Activated naive CD4-positive, alpha-beta T cell treated with anti-CD3 and anti-CD28 coated beads for 36 hours (primary cell): ENCODE results near the gene CKMT1A. TPM values are rescaled to one million over a fixed set of nuclear protein-coding genes. Genes with fewer than 3 reads are reported as not detected.
"Not testable (repeated sequence)": the region's sequence is repeated elsewhere in the genome, so short reads cannot be mapped to it uniquely, and the experiment has no call there.

ENCODE experiments used
- CTCF ChIA-PET: fragments of 350-600 bp; sonication (Branson Sonifier 250); formaldehyde crosslinking; loops from one replicate; lab custom pipeline; 2021; ENCODE audit warnings: antibody characterized with exemption; lab: Charles Lee
- DNase-seq: peaks from one replicate; pipeline ENCODE4 v3.0.0-alpha.2; 2020
- H3K27ac Mint-ChIP-seq: one replicate; pipeline ENCODE4 v1.8.0; 2021; ENCODE audit warnings: mild to moderate bottlenecking, mixed read lengths
- H3K27me3 Mint-ChIP-seq: one replicate; pipeline ENCODE4 v1.8.0; 2021; ENCODE audit warnings: low read depth, mixed read lengths
- H3K36me3 Mint-ChIP-seq: one replicate; pipeline ENCODE4 v1.8.0; 2021; ENCODE audit warnings: low read depth, mixed read lengths
- H3K4me1 Mint-ChIP-seq: one replicate; pipeline ENCODE4 v1.8.0; 2021; ENCODE audit warnings: low read depth, mixed read lengths
- H3K4me3 Mint-ChIP-seq: one replicate; pipeline ENCODE4 v1.8.0; 2021; ENCODE audit warnings: mild to moderate bottlenecking, moderate library complexity, mixed read lengths
- H3K9me3 Mint-ChIP-seq: one replicate; pipeline ENCODE4 v1.8.0; 2021; ENCODE audit warnings: mixed read lengths
- intact Hi-C: fragments of 100-400 bp; cut with micrococcal nuclease; formaldehyde crosslinking; loops from one replicate; pipeline ENCODE4 v1.15.1; 2023
- total RNA-seq, 2 experiments: library from RNA; stranded (reverse); gene quantifications; one replicate each; pipeline ENCODE4 v1.2.3, GENCODE V29; 2021

CKMT1A gene
- total RNA-seq, 2 experiments from 2014 or later, result 0.35 to 0.41 TPM

- H3K9me3 Mint-ChIP-seq, H3K27ac Mint-ChIP-seq, H3K36me3 Mint-ChIP-seq, H3K27me3 Mint-ChIP-seq, intact Hi-C loops, H3K4me1 Mint-ChIP-seq, DNase-seq, H3K4me3 Mint-ChIP-seq, CTCF ChIA-PET: not testable (repeated sequence)
These were observed 16.9 kb downstream of the CKMT1A start for GRCh38 chr15:43710431-43711131.

DNA sequence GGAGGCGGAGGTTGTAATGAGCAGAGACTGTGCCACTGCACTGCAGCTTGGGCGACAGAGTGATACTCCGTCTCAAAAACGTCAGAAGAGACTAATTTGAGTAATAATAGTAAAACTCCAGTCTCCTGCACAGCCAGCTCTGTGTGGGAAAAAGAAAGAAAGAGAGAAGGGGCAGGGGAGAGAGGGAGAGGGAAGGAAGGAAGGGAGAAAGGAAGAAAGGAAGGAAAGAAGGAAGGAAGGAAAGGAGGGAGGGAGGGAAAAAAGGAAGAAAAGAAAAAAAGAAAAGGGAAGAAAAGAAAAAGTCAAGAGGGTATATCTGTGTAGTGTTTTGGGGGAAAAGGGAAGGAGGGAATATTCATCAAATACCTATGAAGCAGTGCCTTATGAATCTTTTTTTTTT, 29.5 kb downstream of the CKMT1A start:
- Mint-ChIP-seq H3K4me3 (no peak overlapping the region), H3K4me1 (no peaks in the 10 kb centered on the region), H3K9me3 (no peaks in the 10 kb centered on the region), H3K36me3 (no peaks in the 10 kb centered on the region), H3K27ac (no peak overlapping the region), H3K27me3 (peaks cover 3% of the 10 kb centered on the region)
- no peak for DNase-seq
- CTCF ChIA-PET, result interaction anchor here (0.7 kb wide), 1 partner anchor 573 kb away, joined by 4 read pairs; no protein-coding TSS in a partner anchor
- intact Hi-C loops, result no loop called here

DNA sequence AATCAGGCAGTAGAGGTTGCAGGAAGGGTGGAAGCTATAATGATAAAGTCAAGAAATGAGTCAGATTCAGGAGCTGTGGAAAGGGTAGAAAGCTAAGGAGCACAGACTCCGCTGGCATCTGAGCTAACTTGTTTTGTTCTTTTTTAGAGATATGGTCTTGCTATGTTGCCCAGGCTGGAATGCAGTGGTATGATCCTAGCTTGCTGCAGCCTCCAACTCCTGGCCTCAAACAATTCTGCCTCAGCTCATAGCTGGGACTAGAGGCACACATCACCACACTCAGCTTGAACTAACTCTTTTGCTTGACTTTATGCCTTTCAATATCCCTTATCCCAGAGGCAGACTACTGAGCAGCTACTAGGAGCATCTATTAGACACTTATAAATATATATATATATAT, 32.6 kb downstream of the CKMT1A start:
- DNase-seq, H3K27me3 Mint-ChIP-seq, H3K4me1 Mint-ChIP-seq, H3K27ac Mint-ChIP-seq, H3K9me3 Mint-ChIP-seq, H3K36me3 Mint-ChIP-seq, H3K4me3 Mint-ChIP-seq, CTCF ChIA-PET, intact Hi-C loops: not testable (repeated sequence)

DNA sequence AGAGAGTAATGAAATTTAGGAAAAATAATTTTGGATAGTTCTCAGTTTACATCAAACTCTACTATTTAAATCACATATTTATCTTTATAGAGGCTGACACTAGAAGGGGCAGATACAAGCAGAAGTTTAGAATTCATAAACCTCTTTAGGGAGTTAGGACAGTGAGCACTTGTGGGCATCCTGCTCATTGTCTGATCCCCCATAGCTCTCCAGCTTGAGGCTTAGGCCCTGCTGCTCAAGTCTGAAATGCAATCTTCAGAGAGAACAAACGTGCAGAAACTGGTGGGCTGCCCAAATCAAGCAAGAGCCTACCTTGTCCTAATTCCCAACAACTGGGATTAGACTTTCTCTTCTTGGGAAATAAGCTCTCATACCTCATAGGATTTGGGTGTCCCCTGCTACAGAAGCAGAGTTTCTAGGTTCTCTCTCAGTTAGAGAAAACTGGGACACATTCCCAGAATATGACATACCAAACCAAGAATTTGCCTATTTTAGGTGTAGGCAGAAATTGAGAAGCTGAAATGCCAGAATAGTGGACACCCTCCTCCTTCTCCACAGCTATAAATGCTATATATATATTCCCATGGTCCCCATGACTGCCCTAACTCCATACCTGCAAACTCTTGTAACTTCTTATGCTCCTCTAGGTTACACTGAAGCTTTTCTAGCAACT, 34.5 kb downstream of the CKMT1A start:
- H3K4me3 Mint-ChIP-seq, CTCF ChIA-PET, intact Hi-C loops, H3K9me3 Mint-ChIP-seq, H3K4me1 Mint-ChIP-seq, H3K27ac Mint-ChIP-seq, H3K27me3 Mint-ChIP-seq, DNase-seq, H3K36me3 Mint-ChIP-seq: not testable (repeated sequence)

- intact Hi-C loops, result no loop called here
- no peaks in the 10 kb centered on the region for H3K36me3 Mint-ChIP-seq
- no peak overlapping the region for H3K27ac Mint-ChIP-seq
- H3K27me3 Mint-ChIP-seq, result no peaks in the 10 kb centered on the region
- DNase-seq, result no peak
- no peaks in the 10 kb centered on the region for H3K4me1 Mint-ChIP-seq
- no peak overlapping the region for H3K4me3 Mint-ChIP-seq
- CTCF ChIA-PET, result no interaction called here
- H3K9me3 Mint-ChIP-seq, result no peaks in the 10 kb centered on the region
These were observed 41.8 kb downstream of the CKMT1A start for GRCh38 chr15:43735416-43735815.

DNA sequence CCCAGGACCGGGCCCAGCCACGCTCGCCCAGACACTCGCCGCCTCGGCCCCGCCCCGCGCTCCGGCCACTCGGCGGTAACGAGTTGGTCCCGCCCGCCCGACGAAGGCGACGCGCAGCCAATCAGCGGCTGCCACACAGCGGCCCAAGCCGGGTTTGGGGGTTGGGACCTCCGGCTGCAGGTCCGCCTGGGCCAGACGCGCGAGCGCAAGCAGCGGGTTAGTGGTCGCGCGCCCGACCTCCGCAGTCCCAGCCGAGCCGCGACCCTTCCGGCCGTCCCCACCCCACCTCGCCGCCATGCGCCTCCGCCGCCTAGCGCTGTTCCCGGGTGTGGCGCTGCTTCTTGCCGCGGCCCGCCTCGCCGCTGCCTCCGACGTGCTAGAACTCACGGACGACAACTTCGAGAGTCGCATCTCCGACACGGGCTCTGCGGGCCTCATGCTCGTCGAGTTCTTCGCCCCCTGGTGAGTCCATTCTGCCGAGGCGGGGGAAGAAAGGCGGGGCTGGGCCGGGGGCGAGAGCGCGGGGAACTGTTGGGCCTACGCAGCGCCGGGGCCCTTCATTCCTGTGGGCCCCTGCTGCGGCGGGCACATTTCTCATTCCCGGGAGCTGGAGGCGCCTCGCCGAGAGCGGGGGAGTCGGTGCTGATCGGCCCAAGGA, 52.7 kb downstream of the CKMT1A start, which contains the start of gene PDIA3:
Gene PDIA3 (plus strand): TSS at position 194 of the 658 bp plus-strand sequence. CDS start 102 bp downstream, at position 296.
- Mint-ChIP-seq H3K27ac (peak within 1 kb of the TSS; percentile 91), H3K4me1 (peaks cover 35% of the 10 kb centered on the region), H3K4me3 (peak within 1 kb of the TSS; percentile 88), H3K36me3 (peaks cover 13% of the 10 kb centered on the region)
- intact Hi-C loops, result loop anchor here (5.0 kb wide), 1 partner anchor 1554 kb away; no protein-coding TSS in a partner anchor
- not testable (repeated sequence) for H3K27me3 Mint-ChIP-seq, H3K9me3 Mint-ChIP-seq
- DNase-seq, result peak; percentile 86
- CTCF ChIA-PET, result interaction anchor here (1.2 kb wide), 1 partner anchor 306 kb away, joined by 3 read pairs; no protein-coding TSS in a partner anchor

GRCh38 chr15:43746903-43747309, 53.2 kb downstream of the CKMT1A start:
- CTCF ChIA-PET, result not testable (repeated sequence)

GRCh38 chr15:43748376-43748775, 54.7 kb downstream of the CKMT1A start:
- Mint-ChIP-seq H3K9me3 (no peaks in the 10 kb centered on the region), H3K27ac (peak overlapping the region; percentile 89), H3K36me3 (peaks cover 24% of the 10 kb centered on the region), H3K4me1 (peaks cover 52% of the 10 kb centered on the region), H3K27me3 (no peaks in the 10 kb centered on the region), H3K4me3 (peak overlapping the region; percentile 88)
- DNase-seq, result peak; percentile 23
- CTCF ChIA-PET, result no interaction called here
- intact Hi-C loops, result loop anchor here (1.0 to 5.0 kb wide), 3 partner anchors 29 to 1556 kb away; partner anchors contain the start of genes HYPK and SERINC4

More at GRCh38 chr15:43746903-43747309, 53.2 kb downstream of the CKMT1A start:
- peak; percentile 42 for DNase-seq
- Mint-ChIP-seq H3K4me3 (peak overlapping the region; percentile 88), H3K27ac (peak overlapping the region; percentile 91), H3K36me3 (peaks cover 17% of the 10 kb centered on the region), H3K4me1 (peaks cover 40% of the 10 kb centered on the region)
- H3K27me3 Mint-ChIP-seq, H3K9me3 Mint-ChIP-seq: not testable (repeated sequence)
- intact Hi-C loops, result loop anchor here (5.0 kb wide), 1 partner anchor 1555 kb away; no protein-coding TSS in a partner anchor

Other genes with a start within 250 kb of the CKMT1A start
- 10 to 100 TPM; 18.9 to 22.3 TPM for gene TP53BP1, start 200.7 kb upstream of the CKMT1A start, total RNA-seq
- gene MAP1A, start 176.3 kb upstream of the CKMT1A start, total RNA-seq, result 1 to 10 TPM; 1.2 to 1.4 TPM
- gene PPIP5K1, start 103.7 kb upstream of the CKMT1A start, total RNA-seq, result 10 to 100 TPM; 27.8 to 33.4 TPM
- gene CKMT1B, start 99.8 kb upstream of the CKMT1A start, total RNA-seq, result 1 to 10 TPM in 1 of 2 experiments, under 1 TPM in 1; 0.29 to 1.0 TPM
- under 1 TPM; 0.50 to 0.77 TPM for gene STRC, start 75.1 kb upstream of the CKMT1A start, total RNA-seq
- gene CATSPER2, start 45.0 kb upstream of the CKMT1A start, total RNA-seq, result 1 to 10 TPM; 3.5 to 4.5 TPM
- gene PDIA3, start 52.6 kb downstream of the CKMT1A start, total RNA-seq, result 100 to 1,000 TPM; 196 to 199 TPM
- gene ELL3, start 83.1 kb downstream of the CKMT1A start, total RNA-seq, result 1 to 10 TPM; 1.0 to 1.2 TPM
- gene SERF2, start 98.5 kb downstream of the CKMT1A start, total RNA-seq, result 100 to 1,000 TPM; 781 to 808 TPM
- gene SERINC4, start 106.4 kb downstream of the CKMT1A start, total RNA-seq, result under 1 TPM; 0.14 to 0.15 TPM
- 10 to 100 TPM; 19.6 to 21.1 TPM for gene HYPK, start 106.7 kb downstream of the CKMT1A start, total RNA-seq
- 10 to 100 TPM; 28.5 to 28.7 TPM for gene MFAP1, start 130.8 kb downstream of the CKMT1A start, total RNA-seq
- gene WDR76, start 133.1 kb downstream of the CKMT1A start, total RNA-seq, result 10 to 100 TPM; 82.4 to 94.0 TPM